ENCODE measurements around the gene TMOD4. TPM values are rescaled to one million over a fixed set of nuclear protein-coding genes. Genes with fewer than 3 reads are reported as not detected.
A peak's percentile ranks its signal among the peaks of the same experiment; 100 is the strongest.

TMOD4 gene
- total and polyA plus RNA-seq, 9 of the 15 experiments (the other 6 are each of a cell fraction or from before 2014, with no cell fraction given): 0.18 to 1.8 (median 1.1) TPM; not detected in 1

- TF ChIP-seq RNF219 (CRISPR knock-in tag; IDR thresholded peaks at IDR 0.05) (no peak), GMEB1 (CRISPR knock-in tag; IDR thresholded peaks at IDR 0.05) (peak; percentile 75), TRIM28 (IDR thresholded peaks at IDR 0.05) (0 out of 2 replicates have a peak, but pooled peaks have one; percentile 13), CHD1 (IDR thresholded peaks at IDR 0.05; ENCODE audit: low read length) (peak; percentile 33), ZNF512 (tag; IDR thresholded peaks at IDR 0.05) (no peak), MYC (IDR thresholded peaks at IDR 0.05; ENCODE audit: low read depth, low read length) (peak; percentile 54; the same call in 1 of the 2 replicates), MYC (CRISPR knock-in tag; IDR thresholded peaks at IDR 0.05; ENCODE audit: borderline replicate concordance, low read depth) (no peak), ZNF197 (CRISPR knock-in tag; IDR thresholded peaks at IDR 0.05; ENCODE audit: low read depth) (peak; percentile 96), HNRNPUL1 (IDR thresholded peaks at IDR 0.05; ENCODE audit: low read length) (0 out of 2 replicates have a peak, but pooled peaks have one; percentile 76), BRF1 (IDR thresholded peaks at IDR 0.05; ENCODE audit: borderline replicate concordance, extremely low read depth, insufficient read length) (no peak), NEUROD1 (IDR thresholded peaks at IDR 0.05; ENCODE audit: borderline replicate concordance, low read depth, low read length, partially characterized antibody) (peak; percentile 90), ZBTB11 (CRISPR knock-in tag; IDR thresholded peaks at IDR 0.05) (peak in 1 of 3 experiments; percentile 92; a peak in 2 of 6 replicates), HNRNPH1 (optimal IDR thresholded peaks at IDR 0.05; ENCODE audit: low read depth, low read length) (no peak)
Measured at GRCh38 chr1:151165738-151166504, 9.9 kb downstream of the TMOD4 start, which contains the start of the genes LYSMD1 and SCNM1 (continued).
